Activated effector memory CD4-positive, alpha-beta T cell treated with Interleukin-2 at 50 U/mL for 16 hours (primary cell): ENCODE results near the gene PCDH17.

Experiments
- DNase-seq: peaks from one replicate; pipeline ENCODE4 v3.0.0-alpha.2; 2020

PCDH17 gene

DNA sequence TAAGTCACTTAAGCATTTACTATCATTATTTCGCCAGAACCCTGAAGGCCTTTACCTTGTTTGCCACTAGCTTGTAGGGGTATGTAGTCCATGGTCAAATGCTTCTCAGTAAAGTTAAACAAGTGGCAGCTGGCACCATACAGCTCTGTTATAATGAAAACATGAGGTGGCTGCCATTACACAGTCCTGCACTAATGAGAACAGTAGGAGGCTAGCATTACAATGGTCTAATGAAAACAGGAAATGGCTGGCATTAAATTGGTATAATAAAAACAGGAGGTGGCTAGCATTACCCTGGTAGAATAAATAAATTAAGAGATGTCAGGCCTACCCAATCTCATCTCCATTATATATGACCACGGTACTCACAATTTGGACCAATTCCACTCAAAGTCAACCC is 107.5 kb downstream of the PCDH17 start:
- DNase-seq = no peak

DNA sequence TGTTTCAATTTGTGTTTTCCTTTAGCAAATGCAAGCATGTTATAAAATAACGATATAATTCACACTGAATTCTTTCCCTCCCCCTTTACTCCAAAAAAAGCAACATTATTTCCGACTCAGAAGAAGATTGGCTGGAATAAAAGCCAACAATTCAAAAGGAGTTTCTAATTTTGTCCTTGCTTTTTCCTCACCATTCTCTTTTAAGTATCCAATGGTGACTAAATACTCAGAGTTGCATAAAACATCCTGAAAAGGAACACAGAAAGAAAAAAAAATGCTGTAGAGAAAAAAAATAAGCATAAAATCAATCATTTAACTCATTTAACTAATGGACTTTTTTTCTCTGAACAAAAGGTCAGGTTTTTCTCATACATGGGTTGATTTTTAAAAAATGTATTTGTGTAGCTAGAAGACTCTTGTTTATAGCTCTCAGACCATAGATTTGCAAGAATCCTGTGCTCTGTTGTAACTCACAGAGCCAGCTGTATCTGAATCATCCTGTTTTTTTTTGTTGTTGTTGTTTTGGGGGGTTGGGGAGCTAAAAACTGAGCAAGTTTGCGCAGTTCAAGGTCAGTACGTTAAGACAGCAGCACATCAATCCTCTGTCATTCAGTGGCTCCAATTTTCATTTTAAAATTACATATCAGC is 108.1 kb downstream of the PCDH17 start:
- no peak for DNase-seq

DNA sequence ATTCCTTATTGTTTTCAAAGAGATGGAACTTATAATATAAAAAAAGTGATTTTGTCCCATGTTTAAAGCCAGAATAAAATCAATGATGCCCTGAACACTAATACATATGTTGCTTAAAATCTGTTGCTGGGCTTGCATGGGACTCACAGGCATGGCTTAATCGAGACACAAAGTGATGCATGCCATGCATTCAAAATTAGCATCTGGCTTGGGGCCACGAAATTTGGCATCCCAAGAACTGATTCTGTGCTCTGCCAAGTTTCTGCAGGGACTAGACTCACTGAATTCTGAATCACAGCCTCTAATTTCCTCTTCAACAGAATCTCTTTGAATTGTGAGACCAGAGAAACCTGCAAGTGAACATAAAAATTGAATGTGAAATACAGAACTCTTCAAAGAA is 109.2 kb downstream of the PCDH17 start:
- DNase-seq = no peak

DNA sequence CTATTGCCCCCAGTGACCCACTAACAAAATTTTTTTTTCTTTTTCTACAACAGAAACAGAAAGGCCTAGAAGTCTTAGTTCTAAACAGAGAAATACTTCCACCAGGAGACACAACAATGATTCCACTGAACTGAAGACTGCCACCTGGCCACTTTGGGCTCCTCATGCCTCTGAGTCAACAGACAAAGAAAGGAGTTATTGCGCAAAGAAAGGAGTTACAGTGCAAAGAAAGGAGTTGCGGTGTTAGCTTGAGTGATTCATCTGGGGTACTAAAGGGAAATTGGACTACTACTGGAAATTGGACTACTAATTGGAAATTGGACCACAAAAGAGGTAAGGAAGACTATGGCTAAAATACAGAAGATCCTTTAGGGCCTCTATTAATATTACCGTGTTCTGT is 116.6 kb downstream of the PCDH17 start:
- no peak for DNase-seq

DNA sequence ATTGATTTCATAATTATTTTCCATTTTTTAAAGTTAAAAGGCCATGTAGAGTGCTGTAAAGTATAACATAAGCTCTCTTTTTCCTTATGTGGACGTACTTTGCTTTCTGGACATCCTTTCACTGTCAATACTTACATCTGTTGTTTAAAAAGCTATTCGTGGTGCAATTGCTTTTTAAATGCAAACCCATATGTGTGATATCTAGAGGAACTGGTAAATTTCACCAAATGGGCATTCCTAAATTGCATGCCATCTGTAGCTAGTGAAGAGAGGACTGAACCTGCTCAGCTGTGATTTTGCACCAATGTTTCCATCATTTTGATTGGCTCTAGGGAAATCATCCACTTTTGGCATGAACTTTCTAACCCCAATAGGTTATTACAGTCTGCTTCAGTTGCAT is 129.4 kb downstream of the PCDH17 start:
- no peak for DNase-seq

DNA sequence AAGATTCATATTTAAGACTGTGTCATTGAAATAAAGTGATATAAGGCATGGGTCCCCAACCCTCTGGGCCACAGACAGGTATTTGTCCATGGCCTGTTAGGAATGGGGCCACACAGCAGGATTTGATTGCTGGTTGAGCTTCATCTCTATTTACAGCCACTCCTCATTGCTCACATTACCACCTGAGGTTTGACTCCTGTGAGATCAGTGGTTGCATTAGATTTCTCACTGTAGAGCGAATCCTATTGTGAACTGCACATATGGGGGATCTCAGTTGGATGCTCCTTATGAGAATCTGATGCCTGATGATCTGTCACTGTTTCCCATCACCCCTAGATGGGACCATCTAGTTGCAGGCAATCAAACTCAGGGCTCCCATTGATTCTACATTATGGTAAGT is 132.1 kb downstream of the PCDH17 start:
- no peak for DNase-seq
